Activated T-helper 9 cell treated with anti-CD3 and anti-CD28 coated beads, Interleukin-2, amount 50 U/mL, for 16 hours (primary cell): ENCODE data around the gene MCM9.
A peak's percentile ranks its signal among the peaks of the same experiment; 100 is the strongest.

ENCODE experiments used
- DNase-seq: peaks from one replicate; pipeline ENCODE4 v3.0.0-alpha.2; 2020; ENCODE audit warnings: low read depth

Gene MCM9

GRCh38 chr6:118931436-118931835 is 3.5 kb downstream of the MCM9 start:
- no peak for DNase-seq

- DNase-seq, result no peak
These were observed 4.3 kb downstream of the MCM9 start for GRCh38 chr6:118930680-118931079.

GRCh38 chr6:118923035-118923434 is 11.9 kb downstream of the MCM9 start:
- DNase-seq, result no peak

GRCh38 chr6:118921084-118921483 is 13.9 kb downstream of the MCM9 start:
- DNase-seq, result no peak

GRCh38 chr6:118918329-118918725 is 16.6 kb downstream of the MCM9 start:
- no peak for DNase-seq

GRCh38 chr6:118917546-118918328 is 17.2 kb downstream of the MCM9 start:
- DNase-seq, result no peak

- no peak for DNase-seq
These were observed 20.4 kb downstream of the MCM9 start for GRCh38 chr6:118914598-118914997.

GRCh38 chr6:118913161-118913560 is 21.8 kb downstream of the MCM9 start:
- no peak for DNase-seq

GRCh38 chr6:118912646-118913045 is 22.3 kb downstream of the MCM9 start:
- no peak for DNase-seq

GRCh38 chr6:118908441-118908840 is 26.5 kb downstream of the MCM9 start:
- DNase-seq, result no peak

- no peak for DNase-seq
These were observed 29.1 kb downstream of the MCM9 start for GRCh38 chr6:118905851-118906250.

GRCh38 chr6:118905084-118905483 is 29.9 kb downstream of the MCM9 start:
- DNase-seq, result no peak

- no peak for DNase-seq
These were observed 31.3 kb downstream of the MCM9 start for GRCh38 chr6:118903691-118904090.

- DNase-seq, result no peak
These were observed 31.8 kb downstream of the MCM9 start for GRCh38 chr6:118903138-118903537.

GRCh38 chr6:118902726-118903125 is 32.2 kb downstream of the MCM9 start:
- DNase-seq, result no peak

- no peak for DNase-seq
These were observed 35.0 kb downstream of the MCM9 start for GRCh38 chr6:118899948-118900347.

- no peak for DNase-seq
These were observed 37.6 kb downstream of the MCM9 start for GRCh38 chr6:118897386-118897785.

GRCh38 chr6:118896339-118897136 is 38.4 kb downstream of the MCM9 start:
- no peak for DNase-seq

GRCh38 chr6:118895859-118896258 is 39.1 kb downstream of the MCM9 start:
- no peak for DNase-seq

GRCh38 chr6:118895261-118895560 is 39.7 kb downstream of the MCM9 start:
- DNase-seq, result no peak

- peak; percentile 50 for DNase-seq
These were observed 40.3 kb downstream of the MCM9 start for GRCh38 chr6:118894425-118895260.

GRCh38 chr6:118893807-118894424 is 41.0 kb downstream of the MCM9 start, which contains the start of gene ASF1A:
ASF1A (plus strand) TSS chr6:118894152; CDS start chr6:118894414, 262 bp downstream.
- peak; percentile 89 for DNase-seq
